Left ventricle myocardium inferior (tissue), 1 donor: ENCODE results near the gene STEEP1. TPM values are rescaled to one million over a fixed set of nuclear protein-coding genes. Genes with fewer than 3 reads are reported as not detected.

Experiments used
- DNase-seq: peaks from one replicate; pipeline ENCODE4 v3.0.0-alpha.2; 2020
- H3K27ac ChIP-seq: fragments of 200-600 bp; replicated peaks from 2 replicates; pipeline ENCODE4 v1.8.0; 2021
- H3K27me3 ChIP-seq: fragments of 200-600 bp; 2 replicates; pipeline ENCODE4 v1.8.0; 2021; ENCODE audit warnings: low read depth
- H3K36me3 ChIP-seq: fragments of 200-600 bp; 2 replicates; pipeline ENCODE4 v1.8.0; 2021
- H3K4me1 ChIP-seq: fragments of 200-600 bp; 2 replicates; pipeline ENCODE4 v1.8.0; 2021
- H3K4me3 ChIP-seq: fragments of 200-600 bp; 2 replicates; pipeline ENCODE4 v1.8.0; 2021; ENCODE audit warnings: mild to moderate bottlenecking, moderate library complexity
- H3K9me3 ChIP-seq: fragments of 200-600 bp; replicated peaks from 2 replicates; pipeline ENCODE4 v1.8.0; 2021
- intact Hi-C: fragments of 100-400 bp; cut with micrococcal nuclease; formaldehyde crosslinking; loops from one replicate; pipeline ENCODE4 v1.11.0; 2022
- long read RNA-seq: library from polyadenylated mRNA; unstranded; transcript quantifications from one replicate; pipeline ENCODE4 v2.0.0, GENCODE V29; 2021
- total RNA-seq: library from RNA; stranded (reverse); fragmentation: NEBNext Ultra II Directional; extraction: Animal tissue kit (Norgen Biotek cat#: 25700); gene quantifications from one replicate; pipeline ENCODE4 v1.2.1, GENCODE V29; 2021
- TF ChIP-seq, protein P1 (sequence below): fragments of 200-600 bp; IDR thresholded peaks from 2 replicates; pipeline ENCODE4 v1.8.0; 2021; ENCODE audit warnings: antibody characterized with exemption, mild to moderate bottlenecking, borderline replicate concordance
- donor health status: DM: no; HTN: yes; CAD: no; lungs with severe emphysema.

STEEP1 gene
- 15.2 TPM for total RNA-seq
- long read RNA-seq, partial matches to known transcripts = 0 of 2 reads
- long read RNA-seq, other reads (novel, unspliced or antisense) = 1 of 2 reads

DNA sequence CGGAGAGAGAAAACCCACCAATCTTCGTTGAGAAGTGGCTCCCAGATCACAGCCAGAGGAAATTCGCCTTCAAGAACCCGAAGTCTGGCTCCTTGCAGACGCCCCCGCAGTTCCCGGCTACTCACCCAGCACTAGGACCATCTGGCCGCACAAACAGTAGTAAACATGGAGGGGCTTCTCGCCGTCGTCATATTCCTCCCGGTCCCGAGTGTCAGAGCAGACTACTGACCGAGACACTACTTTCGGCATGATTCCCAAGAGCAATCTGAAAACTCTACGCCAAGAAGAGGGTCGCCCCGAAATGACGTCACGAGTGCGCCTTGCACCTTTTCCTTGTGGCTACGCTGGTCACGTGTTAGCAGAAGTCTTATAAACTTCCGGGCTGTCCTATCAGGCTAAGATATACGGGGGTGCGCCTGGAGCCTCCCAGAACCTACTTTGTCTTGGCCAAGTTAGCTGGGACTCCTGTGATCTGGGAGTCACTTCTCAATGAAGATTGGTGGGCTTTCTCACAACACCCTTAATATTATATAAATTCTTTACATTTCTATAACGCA lies at the start of gene STEEP1:
Gene STEEP1, minus strand, starts transcription at position 303 of the 557 bp plus-strand sequence. Its CDS starts 54 bp downstream, at position 249.
- intact Hi-C loops = no loop called here
- TF ChIP-seq, protein P1, sequence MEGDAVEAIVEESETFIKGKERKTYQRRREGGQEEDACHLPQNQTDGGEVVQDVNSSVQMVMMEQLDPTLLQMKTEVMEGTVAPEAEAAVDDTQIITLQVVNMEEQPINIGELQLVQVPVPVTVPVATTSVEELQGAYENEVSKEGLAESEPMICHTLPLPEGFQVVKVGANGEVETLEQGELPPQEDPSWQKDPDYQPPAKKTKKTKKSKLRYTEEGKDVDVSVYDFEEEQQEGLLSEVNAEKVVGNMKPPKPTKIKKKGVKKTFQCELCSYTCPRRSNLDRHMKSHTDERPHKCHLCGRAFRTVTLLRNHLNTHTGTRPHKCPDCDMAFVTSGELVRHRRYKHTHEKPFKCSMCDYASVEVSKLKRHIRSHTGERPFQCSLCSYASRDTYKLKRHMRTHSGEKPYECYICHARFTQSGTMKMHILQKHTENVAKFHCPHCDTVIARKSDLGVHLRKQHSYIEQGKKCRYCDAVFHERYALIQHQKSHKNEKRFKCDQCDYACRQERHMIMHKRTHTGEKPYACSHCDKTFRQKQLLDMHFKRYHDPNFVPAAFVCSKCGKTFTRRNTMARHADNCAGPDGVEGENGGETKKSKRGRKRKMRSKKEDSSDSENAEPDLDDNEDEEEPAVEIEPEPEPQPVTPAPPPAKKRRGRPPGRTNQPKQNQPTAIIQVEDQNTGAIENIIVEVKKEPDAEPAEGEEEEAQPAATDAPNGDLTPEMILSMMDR = no peak
- Histone ChIP-seq H3K4me1 (peaks cover 8% of the 10 kb centered on the region), H3K27ac (peak within 1 kb of the TSS; percentile 69), H3K27me3 (no peaks in the 10 kb centered on the region), H3K4me3 (peak within 1 kb of the TSS; percentile 73), H3K36me3 (peaks cover 4% of the 10 kb centered on the region), H3K9me3 (no peaks in the 10 kb centered on the region)
- peak; percentile 89 for DNase-seq

DNA sequence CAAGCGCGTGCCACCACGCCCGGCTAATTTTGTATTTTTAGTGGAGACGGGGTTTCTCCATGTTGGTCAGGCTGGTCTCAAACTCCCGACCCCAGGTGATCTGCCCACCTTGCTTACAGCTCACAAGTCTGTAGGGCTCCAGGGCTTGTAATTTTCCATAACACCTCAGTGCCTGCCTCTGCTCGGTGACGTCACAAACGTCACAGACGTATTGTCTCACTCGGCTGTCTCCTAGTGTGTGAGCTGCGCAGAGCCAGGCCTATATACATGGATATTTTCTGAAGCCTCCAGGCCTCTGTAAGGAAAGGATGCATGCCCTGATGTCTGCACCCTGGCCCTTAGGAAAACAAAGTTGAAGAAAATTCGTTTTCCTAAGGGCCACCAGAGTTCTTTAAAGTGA lies 49.6 kb upstream of the STEEP1 start:
- intact Hi-C loops = no loop called here
- H3K36me3 ChIP-seq = no peaks in the 10 kb centered on the region

DNA sequence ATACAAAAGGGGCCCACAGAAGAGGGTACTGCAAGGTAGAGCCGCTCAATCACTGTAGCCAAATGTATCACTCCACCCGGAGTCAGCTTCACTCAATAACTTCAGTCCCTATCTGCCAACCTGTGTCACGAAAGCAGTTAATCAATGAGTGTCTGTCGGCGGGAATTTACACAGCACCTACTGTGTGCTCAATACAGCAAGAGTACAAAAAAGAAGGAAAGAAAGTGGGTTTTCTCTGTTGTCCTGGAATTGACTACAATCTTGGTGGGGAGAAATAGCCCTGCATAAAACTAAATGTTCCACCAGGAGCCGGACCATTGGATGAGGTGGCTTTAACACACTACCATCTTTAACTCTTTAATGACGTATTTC lies 41.8 kb upstream of the STEEP1 start:
- H3K36me3 ChIP-seq = no peaks in the 10 kb centered on the region
- peak overlapping the region; percentile 90 for H3K27ac ChIP-seq
- intact Hi-C loops = no loop called here
- no peaks in the 10 kb centered on the region for H3K9me3 ChIP-seq
- no peaks in the 10 kb centered on the region for H3K27me3 ChIP-seq
- TF ChIP-seq, protein P1 = no peak
- DNase-seq = no peak
- H3K4me3 ChIP-seq = peak overlapping the region; percentile 81
- H3K4me1 ChIP-seq = peaks cover 9% of the 10 kb centered on the region

More for the DNA sequence above, 49.6 kb upstream of the STEEP1 start:
- Histone ChIP-seq H3K4me1 (no peaks in the 10 kb centered on the region), H3K4me3 (no peak overlapping the region), H3K27ac (no peak overlapping the region), H3K27me3 (no peaks in the 10 kb centered on the region), H3K9me3 (no peaks in the 10 kb centered on the region)
- DNase-seq = no peak
- TF ChIP-seq, protein P1 = no peak

DNA sequence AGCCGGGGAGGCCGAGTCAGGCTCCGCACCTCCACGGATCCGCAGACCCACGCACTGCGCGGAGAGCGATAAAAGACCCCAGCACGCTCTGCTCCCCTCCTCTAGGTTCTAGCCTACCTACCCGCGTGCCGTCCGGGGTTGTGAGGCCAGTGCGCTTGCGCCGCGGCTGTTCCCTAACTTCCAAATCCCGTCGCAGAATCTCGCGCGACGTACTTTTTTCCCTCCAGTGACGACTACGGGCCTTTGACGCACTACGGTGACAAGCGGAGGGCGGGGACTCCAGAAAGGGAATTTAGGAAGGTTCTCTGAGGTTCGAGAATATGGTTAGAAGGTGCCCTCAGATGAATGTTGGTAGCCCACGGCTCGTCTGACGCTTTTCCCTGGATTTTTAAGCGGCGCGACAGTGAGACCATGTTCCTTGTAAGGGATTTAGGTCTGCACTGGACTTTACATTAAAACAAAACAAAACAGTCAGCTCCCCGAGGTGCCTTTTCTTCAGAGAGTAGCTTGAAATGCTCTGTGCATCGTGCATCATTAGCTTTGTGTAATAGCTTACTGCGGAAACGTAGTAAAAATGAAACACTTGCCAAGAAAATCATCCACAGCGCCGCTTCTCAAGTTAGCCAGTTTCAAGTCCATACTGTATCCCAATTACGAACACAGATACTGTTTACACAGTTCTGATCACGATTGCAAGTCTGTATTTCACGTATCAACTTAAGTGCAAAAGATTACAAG lies 41.2 kb upstream of the STEEP1 start, which contains the start of gene NKRF:
Gene NKRF, minus strand, starts transcription at position 145 of the 738 bp plus-strand sequence.
- H3K9me3 ChIP-seq = no peaks in the 10 kb centered on the region
- TF ChIP-seq, protein P1 = no peak
- peak within 1 kb of the TSS; percentile 81 for H3K4me3 ChIP-seq
- intact Hi-C loops = no loop called here
- DNase-seq = peak; percentile 92
- no peaks in the 10 kb centered on the region for H3K36me3 ChIP-seq
- peaks cover 9% of the 10 kb centered on the region for H3K4me1 ChIP-seq
- H3K27me3 ChIP-seq = no peaks in the 10 kb centered on the region
- peak within 1 kb of the TSS; percentile 90 for H3K27ac ChIP-seq

DNA sequence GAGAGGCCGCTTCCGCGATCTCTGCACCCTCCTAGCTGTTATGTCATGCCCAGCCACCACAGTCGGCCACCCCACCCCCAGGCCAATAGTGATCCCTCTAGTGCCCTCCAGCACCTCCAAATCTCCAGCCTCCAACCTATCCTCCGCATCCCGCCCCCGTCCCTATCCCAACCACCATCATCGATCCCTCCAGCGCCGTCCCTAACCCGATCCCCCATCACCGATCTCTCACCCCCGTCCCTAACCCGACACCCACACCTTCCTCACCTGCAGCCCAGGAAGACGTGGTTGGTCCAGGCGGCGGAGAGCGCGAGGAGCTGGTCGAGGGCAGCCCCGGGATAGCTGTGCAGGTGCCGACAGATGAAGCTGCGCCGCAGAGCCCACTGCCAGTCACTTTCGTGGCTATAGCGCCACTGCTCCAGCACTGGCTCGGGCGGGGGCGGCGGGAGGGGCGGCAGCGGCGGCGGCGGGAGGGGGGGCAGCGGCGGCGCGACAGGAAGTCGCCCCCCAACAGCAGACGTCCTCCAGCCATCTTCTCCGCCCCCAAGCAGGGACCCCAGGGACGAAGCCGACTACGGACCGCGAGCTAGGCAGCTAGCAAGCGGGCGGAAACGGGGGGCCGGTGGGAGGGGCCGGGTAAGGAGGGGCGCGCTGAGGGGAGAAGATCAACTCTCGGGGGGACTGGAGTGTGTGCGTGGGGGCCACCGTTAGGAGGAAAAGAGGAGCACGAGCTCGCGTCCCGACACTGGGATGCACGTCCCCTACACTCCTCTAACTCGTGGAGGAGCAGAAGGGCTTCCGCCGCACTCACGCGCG lies 40.5 kb upstream of the STEEP1 start:
- H3K27me3 ChIP-seq = no peaks in the 10 kb centered on the region
- no peaks in the 10 kb centered on the region for H3K36me3 ChIP-seq
- H3K4me3 ChIP-seq = peak overlapping the region; percentile 81
- peak; percentile 19 for DNase-seq
- TF ChIP-seq, protein P1 = no peak
- H3K27ac ChIP-seq = peak overlapping the region; percentile 90
- intact Hi-C loops = no loop called here
- H3K9me3 ChIP-seq = no peaks in the 10 kb centered on the region
- peaks cover 9% of the 10 kb centered on the region for H3K4me1 ChIP-seq
